Subcutaneous adipose tissue (tissue), 4 donors: ENCODE data around the gene KCNMA1. TPM values are rescaled to one million over a fixed set of nuclear protein-coding genes. Genes with fewer than 3 reads are reported as not detected.

Experiments
- CTCF ChIP-seq: fragments of 450-650 bp; IDR thresholded peaks from one replicate; pipeline ENCODE4 v1.5.1; 2016; ENCODE audit warnings: low read depth, mild to moderate bottlenecking, control low read depth, antibody characterized with exemption, moderate library complexity
- total RNA-seq, 4 donors: library from RNA; depleted of rRNA; stranded (reverse); fragments of >200 nt; gene quantifications; one replicate each; pipeline ENCODE4 v1.1.0, GENCODE V29; 2016

Gene KCNMA1
- total RNA-seq, 4 donors from 2014 or later, result 10.3 to 91.5 (median 23.8) TPM

DNA sequence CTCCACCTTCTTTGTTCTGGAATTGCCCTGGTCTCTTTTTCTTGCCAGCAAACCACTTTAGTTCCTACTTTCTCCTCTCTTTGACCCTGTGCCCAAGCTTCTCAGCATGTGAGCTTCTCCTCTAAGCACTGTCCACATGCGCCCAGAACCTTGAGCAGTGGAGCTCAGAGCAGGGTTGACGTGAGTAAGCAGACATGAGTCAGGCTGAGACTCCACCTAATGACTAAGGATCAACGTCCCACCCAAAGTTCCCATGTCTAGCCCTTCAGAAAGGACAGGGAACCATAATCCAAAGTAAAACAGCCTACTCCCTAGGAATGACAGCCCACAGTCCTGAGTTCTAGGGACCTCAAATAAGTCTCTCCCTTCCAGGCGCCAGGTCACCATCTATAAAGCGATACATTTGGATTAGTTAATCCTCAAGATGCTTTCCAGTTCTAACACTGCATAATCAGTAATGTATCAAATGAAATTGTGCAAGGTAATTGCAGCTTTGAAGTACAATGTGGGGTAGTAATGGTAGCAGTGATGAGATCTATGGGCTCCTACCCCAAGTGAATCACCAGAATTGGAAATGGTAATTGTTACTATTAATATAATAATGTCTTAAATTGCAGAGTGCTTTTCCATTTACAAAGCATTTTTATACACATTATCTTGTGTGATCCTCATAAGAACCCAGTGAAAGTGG, 44.5 kb downstream of the KCNMA1 start:
- no peak for TF ChIP-seq CTCF

GRCh38 chr10:77592510-77592909, 45.1 kb downstream of the KCNMA1 start:
- TF ChIP-seq CTCF, result no peak

DNA sequence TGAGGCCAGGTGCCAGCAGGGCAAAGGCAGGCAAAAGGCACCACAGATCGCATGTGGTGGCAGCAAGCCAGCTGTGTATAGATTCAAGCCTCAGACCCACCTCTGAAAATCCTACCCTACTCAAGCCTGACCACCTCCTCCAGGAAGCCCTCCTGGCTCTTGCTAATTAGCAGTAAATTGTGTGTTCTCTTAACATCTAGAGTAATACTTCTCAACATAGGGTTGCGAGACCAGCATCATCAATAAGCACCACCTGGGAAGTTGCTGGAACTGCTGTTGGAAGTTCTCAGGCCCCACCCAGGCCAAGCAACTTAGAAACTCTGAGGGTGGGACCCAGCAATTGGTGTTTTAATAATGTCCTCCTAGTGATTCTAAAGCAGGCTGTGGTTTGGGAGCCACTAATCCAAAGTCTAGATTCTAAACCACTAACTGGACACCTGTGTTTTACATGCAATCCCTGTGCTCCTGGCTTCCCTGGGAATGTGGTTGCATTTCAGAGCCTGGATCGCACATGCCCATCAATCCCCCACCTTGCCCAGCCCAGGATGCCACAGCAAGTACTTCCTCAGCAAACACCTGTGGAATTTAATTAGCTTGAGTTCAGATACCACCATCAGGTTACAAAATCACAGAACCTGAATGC, 46.2 kb downstream of the KCNMA1 start:
- TF ChIP-seq CTCF, result no peak

- no peak for TF ChIP-seq CTCF
These were observed 47.0 kb downstream of the KCNMA1 start for GRCh38 chr10:77590344-77591237.

- TF ChIP-seq CTCF, result no peak
These were observed 48.7 kb downstream of the KCNMA1 start for GRCh38 chr10:77588886-77589285.

- no peak for TF ChIP-seq CTCF
These were observed 50.2 kb downstream of the KCNMA1 start for GRCh38 chr10:77587416-77587790.
